D341Med (cell line): ENCODE data around the gene HHAT.
"Not testable (repeated sequence)": the region's sequence is repeated elsewhere in the genome, so short reads cannot be mapped to it uniquely, and the experiment has no call there.

Experiments used
- DNase-seq: peaks from one replicate; pipeline ENCODE4 v3.0.0; 2012; ENCODE audit warnings: low spot score

HHAT gene

DNA sequence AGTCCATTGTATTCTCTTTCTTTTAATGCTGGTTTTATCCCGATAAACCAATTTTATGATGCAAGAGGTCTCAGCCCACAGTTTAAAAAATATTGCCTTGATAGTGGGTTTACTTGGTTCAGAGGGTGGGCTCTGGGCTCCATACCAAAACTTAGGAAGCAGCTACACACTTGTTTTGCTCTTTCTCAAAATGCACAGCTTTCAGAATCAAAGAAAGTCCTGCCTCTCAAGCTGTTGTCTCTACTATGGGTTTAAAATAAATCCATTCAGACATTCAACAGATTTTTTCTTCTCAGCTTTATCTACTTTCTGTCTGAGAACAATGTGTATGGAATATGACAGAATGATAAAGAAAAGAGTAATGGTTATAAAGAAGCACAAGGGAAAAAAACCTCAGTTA lies 14.8 kb upstream of the HHAT start:
- no peak for DNase-seq

DNA sequence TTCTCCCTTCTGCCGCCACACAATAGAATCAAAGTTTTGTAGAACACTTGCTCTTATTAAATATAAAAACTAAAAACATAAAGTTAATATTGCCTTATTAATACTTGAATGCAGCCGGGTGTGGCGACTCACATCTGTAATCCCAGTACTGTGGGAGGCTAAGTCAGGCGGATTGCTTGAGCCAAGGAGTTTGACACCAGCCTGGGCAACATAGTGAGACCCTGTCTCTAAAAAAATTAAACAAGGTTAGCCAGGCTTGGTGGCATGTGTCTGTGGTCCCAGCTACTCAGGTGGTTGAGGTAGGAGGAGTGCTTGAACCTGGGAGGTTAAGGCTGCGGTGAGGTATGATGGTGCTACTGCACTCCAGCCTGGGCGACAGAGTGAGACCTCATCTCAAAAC lies 13.2 kb upstream of the HHAT start:
- no peak for DNase-seq

DNA sequence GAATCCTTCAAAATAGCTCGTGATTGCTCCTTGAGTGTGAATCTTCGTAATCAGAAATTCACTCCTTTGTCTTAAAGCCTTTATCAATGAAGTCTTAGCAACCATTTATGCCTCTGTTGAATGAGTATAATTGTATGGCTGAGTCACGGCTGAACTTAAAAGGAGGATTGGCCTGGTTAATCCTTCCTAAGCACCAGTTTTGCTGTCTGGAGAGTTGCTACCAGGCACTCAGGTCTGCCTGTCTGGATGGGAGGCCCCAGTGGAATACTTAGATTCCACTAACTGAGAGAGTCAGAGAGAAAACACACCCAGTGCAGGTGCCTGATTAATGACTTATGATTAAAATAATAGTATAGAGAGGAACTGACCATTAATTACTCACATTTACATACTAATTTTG lies 7.6 kb upstream of the HHAT start:
- DNase-seq = peak; percentile 80

DNA sequence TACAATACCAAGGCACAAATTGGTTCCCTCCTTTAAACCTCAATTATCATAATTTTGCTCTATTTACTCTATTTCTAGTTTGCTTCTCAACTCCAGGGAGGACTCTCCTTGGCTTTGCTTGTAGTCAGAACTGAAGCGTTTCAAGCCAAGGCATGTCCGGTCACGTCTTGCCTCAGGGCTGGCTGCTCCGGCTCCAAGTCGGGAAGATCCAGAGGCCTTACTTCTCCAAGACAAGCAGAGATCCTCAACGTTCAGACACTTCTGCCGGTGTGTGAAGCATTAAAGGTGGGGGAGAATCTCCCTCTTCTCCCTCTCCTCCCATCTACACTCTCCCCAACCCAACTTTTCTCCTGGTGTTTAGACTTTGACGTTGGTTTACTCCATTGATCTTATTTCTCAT lies 7.2 kb upstream of the HHAT start:
- no peak for DNase-seq

DNA sequence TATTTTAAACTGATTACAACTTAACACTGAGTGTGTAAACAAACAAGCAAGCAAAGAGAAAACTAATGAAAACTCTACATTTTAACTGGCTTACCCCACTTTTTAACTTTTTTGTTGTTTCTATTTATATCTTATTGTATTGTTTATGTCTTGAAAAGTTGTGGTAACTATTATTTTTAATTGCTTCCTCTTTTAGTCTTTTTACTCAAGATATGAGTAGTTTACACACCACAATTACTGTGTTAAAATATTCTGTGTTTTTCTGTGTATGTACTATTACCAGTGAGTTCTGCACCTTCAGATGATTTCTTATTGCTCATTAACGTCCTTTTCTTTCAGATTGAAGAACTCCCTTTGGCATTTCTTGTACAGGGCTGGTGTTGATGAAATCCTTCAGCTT lies 4.7 kb upstream of the HHAT start:
- no peak for DNase-seq

DNA sequence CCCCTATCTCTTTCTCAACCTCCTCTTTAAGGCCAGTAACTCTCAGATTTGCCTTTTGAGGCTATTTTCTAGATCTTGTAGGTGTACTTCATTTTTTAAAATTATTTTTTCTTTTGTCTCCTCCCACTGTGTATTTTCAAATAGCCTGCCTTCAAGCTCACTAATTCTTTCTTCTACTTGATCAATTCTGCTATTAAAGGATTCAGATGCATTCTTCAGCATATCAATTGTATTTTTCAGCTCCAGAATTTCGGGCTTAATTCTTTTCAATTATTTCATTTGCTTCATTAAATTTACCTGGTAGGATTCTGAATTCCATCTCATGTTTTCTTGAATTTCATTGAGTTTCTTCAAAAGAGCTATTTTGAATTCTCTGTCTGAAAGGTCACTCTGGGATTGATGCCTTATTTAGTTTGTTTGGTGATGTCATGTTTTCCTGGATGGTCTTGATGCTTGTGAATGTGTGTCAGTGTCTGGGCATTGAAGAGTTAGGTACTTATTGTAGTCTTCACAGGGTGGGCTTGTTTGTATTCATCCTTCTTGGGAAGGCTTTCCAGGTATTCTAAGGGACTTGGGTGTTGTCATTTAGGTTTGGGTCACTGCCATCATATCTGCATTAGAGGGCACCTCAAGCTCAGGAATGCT lies 3.6 kb upstream of the HHAT start:
- DNase-seq = no peak

DNA sequence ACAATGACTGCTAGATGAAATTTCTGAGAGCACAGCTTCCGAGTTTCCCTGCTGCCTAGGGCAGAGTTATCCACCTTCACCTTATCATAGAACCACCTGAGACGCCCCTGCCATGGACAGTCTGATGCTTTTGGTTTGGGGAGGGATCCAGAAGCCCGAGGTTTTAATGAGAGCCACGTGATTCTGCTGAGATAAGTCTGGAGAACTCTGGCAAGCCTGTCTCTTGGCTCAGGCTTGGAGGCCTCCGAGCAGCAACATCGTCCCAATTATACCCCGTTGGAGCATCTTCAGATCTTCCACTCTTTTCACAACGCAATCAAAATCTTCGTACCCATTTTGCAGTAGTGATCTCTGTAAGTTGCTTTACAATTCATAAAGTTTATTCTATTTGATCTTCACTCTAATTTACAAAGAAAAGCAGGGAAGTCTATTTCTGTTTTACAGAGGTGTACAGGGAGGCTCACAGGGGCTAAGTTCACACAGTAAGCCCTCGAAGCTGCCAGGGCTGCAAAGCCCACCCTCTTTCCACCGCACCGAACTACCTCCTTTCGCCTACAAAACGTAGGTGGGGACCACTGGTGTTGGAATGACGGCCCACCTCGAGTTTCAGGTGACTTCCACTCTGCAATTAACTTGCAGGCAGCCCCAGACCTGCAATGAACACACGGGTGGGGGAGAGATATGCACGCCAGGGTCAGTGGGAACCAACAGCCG lies 513 bp upstream of the HHAT start:
- no peak for DNase-seq

DNA sequence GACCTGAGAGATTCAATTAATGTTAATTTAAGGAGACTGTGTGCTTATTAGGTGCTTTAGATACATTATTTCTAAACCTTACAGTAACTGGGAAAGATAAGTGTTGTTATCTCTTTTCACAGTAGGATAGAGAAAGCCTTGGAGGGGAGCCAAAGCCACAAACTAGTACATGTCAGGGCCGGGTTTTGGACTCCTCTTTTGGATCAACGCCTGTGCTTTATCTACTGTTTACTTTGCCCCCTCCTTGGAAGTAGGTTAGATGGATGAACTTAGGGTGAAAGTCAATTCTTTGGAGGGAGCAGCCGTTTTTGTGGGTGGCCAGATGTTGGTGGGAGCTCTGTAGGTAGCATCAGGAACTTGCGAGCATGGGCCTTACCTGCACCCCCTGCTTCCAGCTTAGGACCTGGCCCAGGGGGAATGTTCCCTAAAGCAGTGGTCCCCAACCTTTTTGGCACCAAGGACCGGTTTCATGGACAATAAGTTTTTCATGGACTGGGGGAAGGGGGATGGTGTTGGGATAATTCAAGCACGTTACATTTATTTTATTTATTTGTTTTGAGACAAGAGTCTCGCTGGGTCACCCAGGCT lies 1.7 kb downstream of the HHAT start:
- DNase-seq = no peak

DNA sequence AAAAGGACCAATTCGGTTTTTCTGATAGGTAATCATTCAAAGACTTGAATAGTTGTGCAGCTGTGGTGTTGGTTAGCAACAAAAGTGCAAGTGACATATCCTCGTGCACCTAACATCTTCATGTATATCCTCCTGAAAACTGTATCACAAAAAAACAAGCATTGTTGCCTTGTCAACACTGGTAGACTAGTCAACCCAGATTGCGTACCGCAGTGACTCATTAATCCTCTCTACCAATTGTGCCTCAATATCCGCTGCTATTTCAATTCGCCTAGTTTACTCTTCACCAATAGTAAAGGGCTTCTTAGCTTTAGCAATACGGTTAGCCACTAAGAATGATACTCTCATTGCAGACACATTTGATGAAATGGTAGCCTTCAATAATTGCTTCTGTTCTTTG lies 3.5 kb downstream of the HHAT start:
- no peak for DNase-seq

DNA sequence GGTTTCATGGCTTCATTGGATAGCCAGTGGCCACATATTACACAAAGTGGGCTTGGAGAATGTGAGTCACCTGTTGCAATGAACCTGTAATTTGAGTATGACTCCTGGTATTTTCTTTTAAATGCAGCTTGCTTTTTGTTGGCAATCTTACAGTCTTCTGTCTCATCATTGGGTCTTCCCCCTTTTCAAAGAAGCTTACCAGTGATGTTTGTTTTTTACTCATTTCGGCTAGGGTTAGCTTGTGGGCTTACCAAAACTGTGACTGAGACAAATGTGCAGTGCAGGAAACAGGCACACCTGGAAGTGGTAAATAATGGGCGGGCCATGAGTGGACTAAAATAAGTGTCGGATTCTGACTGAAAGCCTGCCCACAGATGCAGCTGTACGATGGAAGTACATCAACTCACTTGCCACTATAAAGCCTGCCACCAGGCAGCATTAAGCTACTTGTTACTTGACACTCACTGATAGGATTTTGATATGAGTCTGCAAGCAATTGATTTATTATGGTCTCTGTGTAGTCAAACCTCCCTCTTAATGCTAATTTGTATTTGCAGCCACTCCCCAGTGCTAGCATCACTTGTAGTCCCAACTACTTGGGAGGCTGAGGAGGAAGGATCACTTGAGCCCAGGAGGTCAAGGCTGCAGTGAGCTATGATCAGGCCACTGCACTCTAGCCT lies 4.2 kb downstream of the HHAT start:
- DNase-seq = no peak

DNA sequence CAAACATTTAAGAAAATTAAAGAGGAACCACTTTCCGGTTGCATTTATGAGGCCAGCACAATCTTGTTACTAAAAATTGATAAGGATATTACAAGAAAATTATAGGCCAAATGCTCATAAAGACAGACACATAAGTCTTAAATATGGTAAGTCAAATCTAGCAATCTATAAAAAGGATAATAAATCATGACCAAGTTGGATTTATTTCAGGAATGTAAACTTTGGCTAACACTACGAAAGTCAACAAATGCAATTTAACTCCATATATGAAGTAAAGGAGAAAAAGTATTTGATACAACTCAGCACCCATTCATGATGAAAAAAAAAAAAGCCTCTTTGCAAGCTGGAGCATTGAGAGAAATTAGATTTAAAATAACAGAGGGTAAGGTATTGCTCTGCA lies 6.3 kb downstream of the HHAT start:
- no peak for DNase-seq

DNA sequence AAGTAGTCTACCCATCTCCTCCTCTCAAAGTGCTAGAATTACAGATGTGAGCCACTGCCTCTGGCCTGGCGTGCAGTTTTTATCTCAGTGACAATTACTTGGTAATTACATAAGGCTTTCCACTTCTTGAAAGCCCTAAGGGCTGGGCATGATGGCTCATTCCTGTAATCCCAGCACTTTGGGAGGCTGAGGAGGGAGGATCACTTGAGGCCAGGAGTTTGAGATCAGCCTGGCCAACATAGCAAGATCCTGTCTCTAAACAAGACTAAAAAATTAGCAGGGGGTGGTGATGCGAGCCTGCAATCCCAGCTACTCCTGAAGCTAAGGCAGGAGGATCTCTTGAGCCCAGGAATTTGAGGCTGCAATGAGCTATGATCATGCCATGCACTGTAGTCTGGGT lies 7.7 kb downstream of the HHAT start:
- no peak for DNase-seq

DNA sequence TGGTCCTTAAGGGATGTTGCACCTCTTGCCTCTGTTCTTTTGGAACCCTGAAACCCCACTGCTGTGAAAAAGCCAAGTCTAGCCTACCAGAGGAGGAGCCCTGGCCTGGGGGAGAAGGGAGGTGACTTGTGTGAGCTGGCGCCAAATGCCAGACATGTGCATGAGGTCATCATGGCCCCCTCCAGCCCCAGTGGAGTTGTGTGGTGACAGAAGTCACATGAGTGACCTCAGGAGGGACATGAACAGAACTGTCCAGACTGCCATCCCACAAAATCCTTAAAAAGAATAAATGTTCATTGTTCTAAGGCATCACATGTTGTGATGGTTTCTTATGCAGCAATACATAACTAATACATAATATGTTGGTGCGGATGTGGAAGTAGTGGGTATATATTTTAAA lies 10.8 kb downstream of the HHAT start:
- DNase-seq = no peak

DNA sequence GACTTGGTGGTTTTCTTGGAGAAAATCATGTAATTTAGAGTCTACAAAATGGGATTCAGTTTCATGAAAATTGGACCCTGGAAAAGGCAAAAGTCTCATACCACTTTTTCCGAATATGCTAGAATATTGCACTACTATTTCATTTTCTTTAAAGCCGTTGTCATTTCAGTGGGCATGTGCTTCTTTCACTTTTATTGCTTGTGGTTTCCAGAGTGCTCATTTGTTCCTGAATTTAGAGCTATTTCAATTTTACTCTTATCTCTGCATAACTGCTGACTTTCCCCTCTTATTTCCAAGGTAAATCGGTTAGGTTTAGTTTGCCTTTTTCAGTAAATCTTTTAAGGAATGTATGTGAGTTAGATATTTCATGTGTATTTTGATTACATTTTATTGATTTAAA lies 11.6 kb downstream of the HHAT start:
- no peak for DNase-seq

DNA sequence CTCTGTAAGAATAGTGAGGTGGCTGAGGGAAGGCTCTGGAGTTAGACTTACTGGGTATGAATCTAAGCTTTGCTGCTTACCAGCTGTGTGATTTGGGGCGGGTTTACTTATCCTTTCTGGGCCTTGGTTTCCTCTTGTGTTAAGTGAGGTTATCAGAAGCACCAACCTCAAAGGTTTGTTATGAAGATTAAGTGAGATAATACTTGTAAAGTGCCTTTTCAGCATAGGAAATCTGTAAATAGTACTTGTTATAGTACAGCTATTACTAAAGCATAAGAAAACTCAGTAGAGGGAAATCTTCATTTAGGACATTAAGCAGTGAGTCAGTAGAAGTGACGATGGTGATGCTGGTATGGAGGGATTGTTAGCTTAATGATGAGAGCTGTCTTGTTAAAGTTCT lies 12.1 kb downstream of the HHAT start:
- no peak for DNase-seq

DNA sequence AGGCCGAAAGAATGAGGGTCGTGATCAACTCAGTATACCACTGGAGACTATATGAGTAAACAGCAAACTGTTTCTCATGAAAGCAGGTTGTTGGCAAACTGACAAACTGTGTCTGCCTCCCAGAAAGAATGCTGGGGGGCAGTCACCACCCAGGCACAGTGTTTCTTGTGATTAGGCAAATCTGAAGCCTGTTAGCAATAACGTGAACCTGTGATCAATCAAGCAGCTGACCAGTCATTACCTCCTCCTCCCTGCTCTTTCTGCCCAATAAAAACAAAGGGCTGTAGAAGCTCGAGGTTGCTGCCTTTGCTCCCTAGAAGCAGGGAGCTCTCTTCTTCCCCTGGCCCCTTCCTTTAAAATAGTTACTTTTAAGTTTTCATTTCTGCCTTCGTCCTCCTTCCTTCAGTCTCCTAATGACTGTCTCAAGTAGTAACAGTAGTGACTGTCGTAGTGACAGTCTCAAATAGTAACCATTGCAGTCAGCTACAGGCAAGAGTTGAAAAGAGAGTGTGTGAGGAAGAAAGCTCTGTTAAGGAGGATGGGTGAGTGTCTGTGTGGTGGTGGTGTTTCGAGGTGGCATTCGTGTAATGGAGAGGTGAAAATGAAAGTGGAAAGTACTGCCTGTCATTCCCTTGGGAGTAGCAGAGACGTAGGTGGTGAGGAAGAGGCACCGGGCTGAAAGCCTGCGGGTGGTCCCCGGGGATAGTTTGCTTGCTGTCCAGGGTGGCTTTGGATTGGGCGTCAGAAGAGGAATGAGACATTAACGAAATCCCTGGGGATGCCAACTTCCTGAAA lies 14.5 kb downstream of the HHAT start:
- no peak for DNase-seq

DNA sequence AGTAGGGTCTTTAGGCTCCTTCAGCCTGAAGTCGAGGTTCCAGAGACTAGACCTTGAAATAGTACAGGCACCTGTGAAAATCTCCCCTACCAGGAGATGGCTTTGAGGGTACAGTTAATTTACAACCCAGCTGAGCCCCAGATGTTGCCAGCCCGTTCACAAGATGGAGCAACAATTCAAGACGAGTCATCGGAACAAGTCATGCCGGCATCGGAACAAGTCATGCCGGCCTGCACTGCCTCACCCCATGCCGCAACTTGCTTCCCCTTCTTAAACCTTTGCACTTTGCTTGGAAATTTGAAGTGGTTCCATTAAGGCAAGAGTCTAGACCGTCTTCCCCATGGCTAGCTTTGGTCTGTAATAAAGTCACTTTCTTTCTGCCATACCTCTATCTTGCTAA lies 16.0 kb downstream of the HHAT start:
- no peak for DNase-seq

DNA sequence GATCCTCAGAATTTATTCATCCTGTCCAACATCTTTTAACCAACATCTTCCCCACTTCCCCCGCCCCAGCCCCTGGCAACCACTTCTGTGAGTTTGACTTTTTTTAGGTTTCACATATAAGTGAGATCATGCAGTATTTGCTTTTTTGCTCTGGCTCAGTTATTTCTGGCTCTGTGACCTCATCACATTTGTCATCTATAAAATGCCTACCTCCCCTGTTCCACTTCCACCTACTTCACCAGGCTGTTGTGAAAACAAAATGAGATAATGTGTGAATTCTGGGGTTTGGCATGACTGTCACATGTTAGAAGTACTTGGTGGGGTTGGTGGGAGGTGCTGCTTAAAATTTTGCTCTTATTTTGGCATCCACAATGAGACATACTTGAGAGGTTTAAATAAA lies 18.4 kb downstream of the HHAT start:
- DNase-seq = no peak

DNA sequence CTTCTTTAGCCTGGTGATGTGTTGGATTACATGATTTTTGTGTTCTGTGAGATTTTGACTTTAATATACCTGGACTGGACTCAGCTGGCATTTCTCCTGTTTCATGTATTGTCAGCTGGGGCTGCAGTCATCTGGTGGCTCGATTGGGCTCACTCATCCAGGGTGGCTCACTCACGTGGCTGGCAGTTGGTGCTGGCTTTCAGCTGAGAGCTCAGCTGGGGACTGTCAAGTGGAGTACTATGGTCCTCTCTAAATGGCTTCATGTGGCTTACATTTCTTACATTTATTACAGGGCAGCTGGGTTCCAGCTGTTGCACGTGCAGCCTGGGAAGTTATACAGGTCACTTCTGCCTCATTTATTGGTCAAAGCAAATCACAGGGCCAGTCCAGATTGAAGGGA lies 22.8 kb downstream of the HHAT start:
- no peak for DNase-seq

DNA sequence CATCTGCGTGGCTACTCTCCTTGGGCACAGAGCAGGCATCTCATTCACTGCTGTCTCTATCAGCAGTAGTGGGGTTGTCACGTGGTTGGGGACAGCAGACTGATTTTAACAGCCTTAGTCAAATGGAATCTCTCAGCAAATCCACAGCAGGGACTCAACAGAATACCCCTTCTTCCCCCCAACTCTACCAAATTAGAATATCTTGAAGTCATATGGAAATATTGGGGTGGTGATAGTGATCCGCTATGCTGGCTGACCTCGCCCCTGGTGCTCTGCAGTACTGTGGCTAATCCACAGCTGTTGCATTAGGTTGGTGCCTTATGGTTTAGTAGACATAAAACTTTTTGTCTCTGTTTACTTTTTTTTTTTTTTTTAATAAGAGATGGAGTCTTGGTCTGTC lies 23.9 kb downstream of the HHAT start:
- DNase-seq = no peak

DNA sequence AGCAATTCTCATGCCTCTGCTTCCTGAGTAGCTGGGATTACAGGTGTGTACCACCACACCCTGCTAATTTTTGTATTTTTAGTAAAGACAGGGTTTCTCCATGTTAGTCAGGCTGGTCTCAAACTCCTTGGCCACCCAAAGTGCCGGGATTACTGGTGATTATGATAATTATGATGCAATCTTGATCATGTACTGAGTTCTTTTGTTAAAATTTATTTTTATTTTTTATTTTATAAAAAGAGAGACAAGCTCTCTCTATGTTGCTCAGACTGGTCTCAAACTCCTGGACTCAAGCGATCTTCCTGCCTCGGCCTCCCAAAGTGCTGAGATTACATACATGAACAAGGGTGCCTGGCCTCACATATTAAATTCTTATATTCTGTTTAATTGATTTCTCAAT lies 25.6 kb downstream of the HHAT start:
- DNase-seq = not testable (repeated sequence)

DNA sequence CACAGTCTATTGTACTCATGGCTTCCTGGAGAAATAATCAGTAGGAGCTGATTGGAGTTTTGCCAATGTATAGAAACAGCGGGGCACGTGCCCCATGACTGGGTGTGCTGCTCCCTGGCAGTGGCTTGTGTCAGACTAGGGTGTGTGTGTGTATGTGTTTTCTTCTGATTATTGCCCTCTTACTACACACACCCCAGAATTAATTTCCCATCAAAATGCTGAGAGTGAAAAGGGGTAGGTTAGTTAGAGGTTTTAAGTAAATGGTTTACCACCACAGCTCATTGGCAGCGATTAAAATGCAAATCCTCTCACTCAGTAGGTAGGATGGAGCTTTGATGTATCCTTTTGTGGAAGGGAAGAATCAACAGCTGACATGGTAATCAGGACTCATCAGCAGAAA lies 29.9 kb downstream of the HHAT start:
- no peak for DNase-seq

DNA sequence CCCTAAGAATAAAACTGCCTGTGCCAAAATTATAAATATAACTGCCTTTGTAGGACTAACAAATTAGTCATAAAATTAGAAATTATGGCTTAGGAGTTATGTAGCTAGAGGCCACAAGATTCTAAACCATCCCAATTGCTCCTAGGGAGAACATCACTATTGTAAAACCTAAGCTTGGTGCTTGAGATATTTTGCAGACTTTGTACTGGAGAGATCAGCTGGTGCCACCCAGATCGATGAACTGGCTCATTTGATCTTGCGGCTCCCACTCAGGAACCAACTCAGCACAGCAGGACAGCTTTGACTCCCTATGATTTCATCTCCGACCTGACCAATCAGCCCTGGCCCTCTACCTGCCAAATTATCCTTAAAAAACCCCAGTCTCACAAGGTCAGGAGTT lies 30.6 kb downstream of the HHAT start:
- no peak for DNase-seq
